ENCODE results near the gene RIPPLY3.

RIPPLY3 gene

DNA sequence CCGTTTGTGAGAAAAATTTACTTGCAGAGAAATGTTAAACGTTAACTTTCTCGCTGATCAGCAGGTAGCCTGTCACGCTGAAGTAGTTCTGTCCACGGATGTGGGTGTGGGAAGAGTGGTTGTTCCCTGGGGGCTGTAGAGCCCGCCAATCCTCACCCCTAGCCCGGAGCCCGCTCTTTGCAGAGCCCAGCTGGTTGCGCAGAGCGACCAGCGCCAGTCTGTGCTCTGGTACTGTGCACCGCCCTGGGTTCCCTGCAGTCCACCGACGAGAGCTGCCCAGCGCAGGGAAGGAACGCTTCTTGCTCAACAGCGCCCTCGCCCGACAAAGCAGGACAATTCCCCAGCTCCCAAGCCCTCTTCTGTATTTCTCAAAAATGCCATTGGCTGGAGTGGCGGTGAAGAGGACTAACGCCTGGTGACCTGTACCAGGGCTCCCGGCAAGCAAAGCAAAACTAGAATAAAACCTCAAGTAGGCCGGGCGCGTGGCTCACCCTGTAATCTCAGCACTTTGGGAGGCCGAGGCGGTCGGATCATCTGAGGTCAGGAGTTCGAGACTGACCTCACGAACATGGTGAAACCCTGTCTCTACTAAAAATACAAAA, 3.3 kb downstream of the RIPPLY3 start:
- Histone ChIP-seq H2AFZ (peak overlapping the region; percentile 73), H3K9ac (no peak overlapping the region), H3K9me3 (ENCODE audit: control insufficient read depth, low read length) (no peaks in the 10 kb centered on the region), H3K4me1 (no peaks in the 10 kb centered on the region), H3K36me3 (ENCODE audit: control insufficient read depth, insufficient read depth, low read length) (no peaks in the 10 kb centered on the region), H3K79me2 (no peaks in the 10 kb centered on the region), H3K4me2 (ENCODE audit: low read length) (peak overlapping the region; percentile 58), H3K27me3 (ENCODE audit: control insufficient read depth, insufficient read depth, low read length) (no peaks in the 10 kb centered on the region), H3K4me3 (ENCODE audit: low read depth, low read length) (peak overlapping the region; percentile 8), H3K27ac (no peak overlapping the region)
- TF ChIP-seq CTCF (IDR thresholded peaks at IDR 0.05) = peak; percentile 55

DNA sequence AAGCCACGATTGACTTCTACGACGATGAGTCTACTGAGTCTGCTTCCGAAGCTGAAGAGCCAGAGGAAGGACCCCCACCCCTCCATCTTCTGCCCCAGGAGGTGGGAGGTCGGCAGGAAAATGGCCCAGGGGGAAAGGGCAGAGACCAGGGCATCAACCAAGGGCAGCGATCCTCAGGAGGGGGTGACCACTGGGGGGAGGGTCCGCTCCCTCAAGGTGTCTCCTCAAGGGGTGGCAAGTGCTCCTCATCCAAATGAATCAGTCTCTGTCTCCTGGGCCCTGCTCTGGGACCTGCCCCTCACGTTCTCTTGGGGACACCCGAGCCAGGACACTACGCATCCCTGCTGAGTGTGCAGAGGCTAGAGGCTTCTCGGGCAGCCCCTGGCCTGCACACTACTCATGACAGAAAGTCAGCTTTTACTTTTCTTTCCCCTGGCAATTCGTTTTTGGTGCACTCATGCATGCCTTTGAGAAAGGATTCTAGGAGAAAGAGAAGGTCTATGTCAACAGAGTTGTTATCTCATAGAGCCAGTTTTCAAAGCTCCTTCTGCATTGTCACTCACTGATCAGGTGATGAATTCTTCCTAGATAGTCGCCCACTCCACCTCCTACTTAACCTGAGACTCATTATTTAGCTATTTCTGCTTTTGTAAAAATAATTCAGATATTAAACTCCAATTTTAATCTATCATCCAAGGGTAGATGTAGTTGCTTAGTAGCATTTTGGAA, 11.6 kb downstream of the RIPPLY3 start:
- no peaks in the 10 kb centered on the region for H3K4me1 ChIP-seq
- H3K9ac ChIP-seq = no peak overlapping the region
- H2AFZ ChIP-seq = no peak overlapping the region
- no peak overlapping the region for H3K27ac ChIP-seq
- no peak overlapping the region for H3K4me3 ChIP-seq (ENCODE audit: low read depth, low read length)
- H3K27me3 ChIP-seq (ENCODE audit: control insufficient read depth, insufficient read depth, low read length) = no peaks in the 10 kb centered on the region
- no peaks in the 10 kb centered on the region for H3K9me3 ChIP-seq (ENCODE audit: control insufficient read depth, low read length)
- no peak overlapping the region for H3K4me2 ChIP-seq (ENCODE audit: low read length)
- TF ChIP-seq CTCF (IDR thresholded peaks at IDR 0.05) = no peak
- no peaks in the 10 kb centered on the region for H3K79me2 ChIP-seq
- H3K36me3 ChIP-seq (ENCODE audit: control insufficient read depth, insufficient read depth, low read length) = no peaks in the 10 kb centered on the region

DNA sequence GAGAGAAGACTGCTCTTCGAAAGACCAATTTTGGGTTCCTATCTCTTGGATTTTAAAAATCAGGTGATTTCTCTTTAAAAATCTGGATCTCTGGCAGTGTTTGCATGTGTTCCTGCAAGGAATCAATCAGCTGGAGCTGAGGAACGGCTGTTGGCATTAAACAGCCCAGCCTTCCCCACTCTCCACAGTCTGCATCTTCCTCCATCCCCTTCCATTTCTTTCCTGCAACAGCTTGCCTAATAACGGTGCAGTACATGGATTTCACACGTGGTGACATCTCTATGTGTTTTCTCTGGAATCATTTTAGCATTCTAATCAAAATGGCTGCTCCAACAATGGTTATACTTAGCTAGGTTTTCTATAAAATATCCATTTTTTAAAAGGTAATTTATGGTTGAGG, 20.0 kb downstream of the RIPPLY3 start:
- Histone ChIP-seq H3K9ac (no peak overlapping the region), H3K4me2 (ENCODE audit: low read length) (no peak overlapping the region)

DNA sequence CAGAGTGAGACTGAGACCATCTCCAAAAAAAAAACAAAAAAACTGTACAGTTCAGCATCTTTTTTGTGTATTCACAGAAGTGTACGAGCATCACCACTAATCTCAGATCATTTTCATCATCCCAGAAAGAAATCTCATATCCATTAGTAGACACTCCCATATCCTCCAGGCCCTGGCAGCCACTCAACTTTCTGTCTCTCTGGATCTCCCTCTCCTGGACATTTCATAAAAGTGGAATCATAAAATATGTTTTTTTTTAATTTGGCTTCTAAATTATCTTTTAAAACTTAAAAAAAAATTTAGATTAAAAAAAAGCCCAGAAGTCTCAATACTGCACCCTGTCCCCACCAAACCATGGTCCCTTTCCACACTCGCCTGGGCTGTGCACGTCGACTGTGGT, 22.1 kb downstream of the RIPPLY3 start:
- no peak overlapping the region for H3K4me2 ChIP-seq (ENCODE audit: low read length)
- H3K4me1 ChIP-seq = no peaks in the 10 kb centered on the region
- H3K27me3 ChIP-seq (ENCODE audit: control insufficient read depth, insufficient read depth, low read length) = no peaks in the 10 kb centered on the region
- no peaks in the 10 kb centered on the region for H3K9me3 ChIP-seq (ENCODE audit: control insufficient read depth, low read length)
- H3K9ac ChIP-seq = no peak overlapping the region
- no peak for TF ChIP-seq CTCF (IDR thresholded peaks at IDR 0.05)
- no peaks in the 10 kb centered on the region for H3K36me3 ChIP-seq (ENCODE audit: control insufficient read depth, insufficient read depth, low read length)
- no peak overlapping the region for H2AFZ ChIP-seq
- H3K4me3 ChIP-seq (ENCODE audit: low read depth, low read length) = no peak overlapping the region
- no peak overlapping the region for H3K27ac ChIP-seq
- no peaks in the 10 kb centered on the region for H3K79me2 ChIP-seq

More for the DNA sequence above, 20.0 kb downstream of the RIPPLY3 start:
- no peaks in the 10 kb centered on the region for H3K4me1 ChIP-seq
- H3K27me3 ChIP-seq (ENCODE audit: control insufficient read depth, insufficient read depth, low read length) = no peaks in the 10 kb centered on the region
- no peak for TF ChIP-seq CTCF (IDR thresholded peaks at IDR 0.05)
- no peak overlapping the region for H2AFZ ChIP-seq
- H3K9me3 ChIP-seq (ENCODE audit: control insufficient read depth, low read length) = no peaks in the 10 kb centered on the region
- H3K36me3 ChIP-seq (ENCODE audit: control insufficient read depth, insufficient read depth, low read length) = no peaks in the 10 kb centered on the region
- no peaks in the 10 kb centered on the region for H3K79me2 ChIP-seq
- no peak overlapping the region for H3K27ac ChIP-seq
- H3K4me3 ChIP-seq (ENCODE audit: low read depth, low read length) = no peak overlapping the region

GRCh38 chr21:37030864-37031263, 24.4 kb downstream of the RIPPLY3 start:
- no peak overlapping the region for H3K27ac ChIP-seq

More at GRCh38 chr21:37030864-37031263, 24.4 kb downstream of the RIPPLY3 start:
- no peak overlapping the region for H2AFZ ChIP-seq
- H3K4me3 ChIP-seq (ENCODE audit: low read depth, low read length) = no peak overlapping the region
- no peaks in the 10 kb centered on the region for H3K79me2 ChIP-seq
- H3K9me3 ChIP-seq (ENCODE audit: control insufficient read depth, low read length) = no peaks in the 10 kb centered on the region
- H3K4me2 ChIP-seq (ENCODE audit: low read length) = no peak overlapping the region
- no peak overlapping the region for H3K9ac ChIP-seq
- H3K4me1 ChIP-seq = no peaks in the 10 kb centered on the region
- H3K27me3 ChIP-seq (ENCODE audit: control insufficient read depth, insufficient read depth, low read length) = no peaks in the 10 kb centered on the region
- TF ChIP-seq CTCF (IDR thresholded peaks at IDR 0.05) = no peak
- no peaks in the 10 kb centered on the region for H3K36me3 ChIP-seq (ENCODE audit: control insufficient read depth, insufficient read depth, low read length)
